MM.1S (cell line): ENCODE measurements around the gene CD5L.

Source experiments
- CTCF ChIP-seq: fragments of 300-600 bp; sonication (generic); IDR thresholded peaks from 2 replicates; pipeline ENCODE4 v1.5.1; 2016; ENCODE audit warnings: antibody characterized with exemption, low read length, mixed read lengths
- EZH2phosphoT487 ChIP-seq: fragments of 300-600 bp; sonication (generic); IDR thresholded peaks from 2 replicates; pipeline ENCODE4 v1.6.1; 2018; ENCODE audit warnings: antibody characterized with exemption, low read length

GRCh38 chr1:157782931-157783330 lies 58.7 kb downstream of the CD5L start:
- TF ChIP-seq CTCF, result no peak
- TF ChIP-seq EZH2phosphoT487, result no peak
